PFSK-1 (cell line): ENCODE results near the gene AUH.

Experiments used
- FOXP2 ChIP-seq: optimal IDR thresholded peaks from 2 replicates; pipeline ENCODE3; 2011; ENCODE audit warnings: borderline replicate concordance, control low read depth, inconsistent platforms; ENCODE audit not compliant: insufficient read depth; ENCODE audit errors: extremely low read length, extremely low read depth
- POLR2AphosphoS5 ChIP-seq: IDR thresholded peaks from 2 replicates; pipeline ENCODE4 v1.6.1; 2012; ENCODE audit warnings: low read depth, mild to moderate bottlenecking, control low read depth, low read length, moderate library complexity
- SIN3A ChIP-seq: IDR thresholded peaks from 2 replicates; pipeline ENCODE4 v1.6.1; 2012; ENCODE audit warnings: mild to moderate bottlenecking, low read length, moderate library complexity, borderline replicate concordance; ENCODE audit not compliant: insufficient read depth
- TAF1 ChIP-seq: IDR thresholded peaks from 2 replicates; pipeline ENCODE4 v1.6.1; 2012; ENCODE audit warnings: low read length, control low read depth, borderline replicate concordance; ENCODE audit not compliant: insufficient read depth
- TF ChIP-seq, protein P1 (sequence below), 2 experiments: IDR thresholded peaks; 2 replicates each; pipeline versions ENCODE4 v1.6.1 to v1.8.0; 2011 to 2012; ENCODE audit warnings: low read depth in 2 of 2, low read length in 2 of 2, control low read depth in 1 of 2, inconsistent platforms in 1 of 2, mild to moderate bottlenecking in 1 of 2, moderate library complexity in 1 of 2; ENCODE audit not compliant: insufficient read depth in 1 of 2

The AUH gene

GRCh38 chr9:91217388-91217787, 144.3 kb downstream of the AUH start:
- no peak for TF ChIP-seq POLR2AphosphoS5
- TF ChIP-seq FOXP2, result no peak
- TF ChIP-seq, protein P1, sequence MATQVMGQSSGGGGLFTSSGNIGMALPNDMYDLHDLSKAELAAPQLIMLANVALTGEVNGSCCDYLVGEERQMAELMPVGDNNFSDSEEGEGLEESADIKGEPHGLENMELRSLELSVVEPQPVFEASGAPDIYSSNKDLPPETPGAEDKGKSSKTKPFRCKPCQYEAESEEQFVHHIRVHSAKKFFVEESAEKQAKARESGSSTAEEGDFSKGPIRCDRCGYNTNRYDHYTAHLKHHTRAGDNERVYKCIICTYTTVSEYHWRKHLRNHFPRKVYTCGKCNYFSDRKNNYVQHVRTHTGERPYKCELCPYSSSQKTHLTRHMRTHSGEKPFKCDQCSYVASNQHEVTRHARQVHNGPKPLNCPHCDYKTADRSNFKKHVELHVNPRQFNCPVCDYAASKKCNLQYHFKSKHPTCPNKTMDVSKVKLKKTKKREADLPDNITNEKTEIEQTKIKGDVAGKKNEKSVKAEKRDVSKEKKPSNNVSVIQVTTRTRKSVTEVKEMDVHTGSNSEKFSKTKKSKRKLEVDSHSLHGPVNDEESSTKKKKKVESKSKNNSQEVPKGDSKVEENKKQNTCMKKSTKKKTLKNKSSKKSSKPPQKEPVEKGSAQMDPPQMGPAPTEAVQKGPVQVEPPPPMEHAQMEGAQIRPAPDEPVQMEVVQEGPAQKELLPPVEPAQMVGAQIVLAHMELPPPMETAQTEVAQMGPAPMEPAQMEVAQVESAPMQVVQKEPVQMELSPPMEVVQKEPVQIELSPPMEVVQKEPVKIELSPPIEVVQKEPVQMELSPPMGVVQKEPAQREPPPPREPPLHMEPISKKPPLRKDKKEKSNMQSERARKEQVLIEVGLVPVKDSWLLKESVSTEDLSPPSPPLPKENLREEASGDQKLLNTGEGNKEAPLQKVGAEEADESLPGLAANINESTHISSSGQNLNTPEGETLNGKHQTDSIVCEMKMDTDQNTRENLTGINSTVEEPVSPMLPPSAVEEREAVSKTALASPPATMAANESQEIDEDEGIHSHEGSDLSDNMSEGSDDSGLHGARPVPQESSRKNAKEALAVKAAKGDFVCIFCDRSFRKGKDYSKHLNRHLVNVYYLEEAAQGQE (IDR thresholded peaks at IDR 0.05; ENCODE audit: insufficient read depth in 1 of 2, low read depth in 2 of 2, low read length in 2 of 2), result no peak
- TF ChIP-seq SIN3A, result no peak
- TF ChIP-seq TAF1, result no peak

- TF ChIP-seq FOXP2, result no peak
- no peak for TF ChIP-seq SIN3A
These were observed 146.9 kb downstream of the AUH start for GRCh38 chr9:91214867-91215266.

GRCh38 chr9:91214086-91214485, 147.6 kb downstream of the AUH start:
- TF ChIP-seq TAF1, result no peak
- no peak for TF ChIP-seq POLR2AphosphoS5
- TF ChIP-seq, protein P1 (IDR thresholded peaks at IDR 0.05; ENCODE audit: insufficient read depth in 1 of 2, low read depth in 2 of 2, low read length in 2 of 2), result no peak
- TF ChIP-seq FOXP2, result no peak
- no peak for TF ChIP-seq SIN3A

DNA sequence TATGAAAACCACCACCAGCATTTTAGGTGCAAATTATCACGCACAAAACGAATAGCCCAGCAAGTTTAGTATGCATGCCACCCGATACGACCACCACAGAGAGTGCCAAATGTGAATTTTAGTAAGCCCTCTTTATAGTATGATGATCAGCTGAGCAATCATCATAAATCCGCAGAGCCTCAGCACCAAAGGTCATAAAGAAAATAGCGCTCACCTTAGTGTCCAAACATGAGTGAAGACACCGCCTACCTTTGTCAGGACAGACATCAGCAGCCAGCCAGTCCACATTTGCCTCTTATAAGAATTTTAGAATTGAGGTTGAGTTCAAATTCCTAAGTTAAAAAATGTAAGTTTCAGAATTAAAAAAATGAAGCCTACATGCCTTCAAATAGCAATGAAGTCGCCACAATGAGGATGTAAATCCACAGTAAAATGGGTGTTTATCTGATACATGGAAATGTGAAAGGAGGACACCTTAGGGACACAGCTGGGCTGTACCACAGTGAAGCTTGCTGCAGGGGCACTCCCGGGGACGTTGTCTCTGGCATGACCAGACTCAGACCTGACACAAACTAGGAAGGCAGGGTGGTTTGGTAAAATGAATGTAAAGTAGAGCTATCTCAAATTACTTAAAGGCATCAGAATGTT, 149.0 kb downstream of the AUH start:
- TF ChIP-seq POLR2AphosphoS5, result no peak
- TF ChIP-seq FOXP2, result no peak
- TF ChIP-seq, protein P1 (IDR thresholded peaks at IDR 0.05; ENCODE audit: insufficient read depth in 1 of 2, low read depth in 2 of 2, low read length in 2 of 2), result no peak
- TF ChIP-seq SIN3A, result no peak

GRCh38 chr9:91211919-91212318, 149.8 kb downstream of the AUH start:
- TF ChIP-seq TAF1, result no peak
- TF ChIP-seq FOXP2, result no peak
- TF ChIP-seq, protein P1 (IDR thresholded peaks at IDR 0.05; ENCODE audit: insufficient read depth in 1 of 2, low read depth in 2 of 2, low read length in 2 of 2), result no peak
- TF ChIP-seq POLR2AphosphoS5, result no peak
- no peak for TF ChIP-seq SIN3A
